CD4-positive, alpha-beta T cell treated with Interleukin-6 for 4 hours (primary cell): ENCODE results near the gene APOL4.
"Not testable (repeated sequence)": the region's sequence is repeated elsewhere in the genome, so short reads cannot be mapped to it uniquely, and the experiment has no call there.

Source experiments
- DNase-seq: peaks from one replicate; pipeline ENCODE4 v3.0.0-alpha.2; 2020; ENCODE audit warnings: mixed read lengths

The APOL4 gene, protein sequence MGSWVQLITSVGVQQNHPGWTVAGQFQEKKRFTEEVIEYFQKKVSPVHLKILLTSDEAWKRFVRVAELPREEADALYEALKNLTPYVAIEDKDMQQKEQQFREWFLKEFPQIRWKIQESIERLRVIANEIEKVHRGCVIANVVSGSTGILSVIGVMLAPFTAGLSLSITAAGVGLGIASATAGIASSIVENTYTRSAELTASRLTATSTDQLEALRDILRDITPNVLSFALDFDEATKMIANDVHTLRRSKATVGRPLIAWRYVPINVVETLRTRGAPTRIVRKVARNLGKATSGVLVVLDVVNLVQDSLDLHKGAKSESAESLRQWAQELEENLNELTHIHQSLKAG

DNA sequence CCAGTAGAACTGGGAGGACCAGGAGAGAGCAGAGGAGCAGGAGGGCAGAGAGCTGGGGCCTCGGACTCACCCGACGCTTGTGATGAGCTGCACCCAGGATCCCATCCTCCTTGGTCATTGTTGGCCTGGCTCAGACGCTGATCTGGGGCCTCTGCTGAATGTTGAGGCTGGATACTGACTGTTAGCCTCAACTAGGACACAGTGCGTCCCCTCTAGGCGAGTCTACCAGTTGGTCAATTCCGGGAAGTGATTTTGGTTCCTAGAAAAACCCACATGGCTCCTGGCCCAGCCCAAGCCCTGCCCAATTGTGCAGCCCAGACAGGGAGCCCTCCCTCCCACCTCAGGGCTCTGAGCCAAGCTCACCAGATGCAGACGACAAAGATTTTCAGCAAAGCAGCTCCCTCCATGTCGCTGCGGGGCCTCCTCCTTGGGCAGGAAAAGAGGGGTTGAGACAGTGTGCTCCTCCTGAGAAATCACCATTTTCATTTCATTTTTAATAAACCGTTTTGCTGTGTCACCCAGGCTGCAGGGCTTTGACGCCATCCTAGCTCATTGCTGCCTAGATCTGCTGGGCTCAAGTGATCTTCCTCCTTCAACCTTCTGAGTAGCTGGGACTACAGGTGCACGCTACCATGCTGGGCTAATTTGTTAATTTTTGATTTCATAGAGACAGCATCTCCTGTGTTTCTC is at the start of gene APOL4:
APOL4 (minus strand) TSS at position 180 of the 690 bp plus-strand sequence; CDS start at position 105, 75 bp downstream.
- DNase-seq = no peak

DNA sequence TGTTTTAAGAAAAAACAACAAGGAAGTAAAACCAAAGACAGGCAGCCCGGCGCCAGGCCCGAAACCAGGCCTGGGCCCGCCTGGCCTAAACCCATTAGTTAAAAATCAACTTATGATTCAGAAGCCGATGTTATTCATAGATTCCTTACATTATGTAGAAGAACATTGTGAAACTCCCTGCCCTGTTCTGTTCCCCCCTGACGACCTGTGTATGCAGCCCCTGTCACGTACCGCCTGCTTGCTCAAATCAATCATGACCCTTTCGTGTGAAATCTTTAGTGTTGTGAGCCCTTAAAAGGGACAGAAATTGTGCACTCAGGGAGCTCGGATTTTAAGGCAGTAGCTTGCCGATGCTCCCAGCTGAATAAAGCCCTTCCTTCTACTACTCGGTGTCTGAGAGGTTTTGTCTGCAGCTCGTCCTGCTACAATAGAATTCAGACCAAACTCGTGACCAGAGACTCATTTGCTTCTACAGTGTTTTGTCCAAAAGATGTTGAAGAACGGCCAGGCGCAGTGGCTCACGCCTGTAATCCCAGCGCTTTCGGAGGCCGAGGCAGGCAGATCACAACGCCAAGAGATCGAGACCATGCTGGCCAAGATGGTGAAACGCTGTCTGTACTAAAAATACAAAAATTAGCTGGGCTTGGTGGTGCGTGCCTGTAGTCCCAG is 48.8 kb upstream of the APOL4 start:
- DNase-seq = not testable (repeated sequence)

DNA sequence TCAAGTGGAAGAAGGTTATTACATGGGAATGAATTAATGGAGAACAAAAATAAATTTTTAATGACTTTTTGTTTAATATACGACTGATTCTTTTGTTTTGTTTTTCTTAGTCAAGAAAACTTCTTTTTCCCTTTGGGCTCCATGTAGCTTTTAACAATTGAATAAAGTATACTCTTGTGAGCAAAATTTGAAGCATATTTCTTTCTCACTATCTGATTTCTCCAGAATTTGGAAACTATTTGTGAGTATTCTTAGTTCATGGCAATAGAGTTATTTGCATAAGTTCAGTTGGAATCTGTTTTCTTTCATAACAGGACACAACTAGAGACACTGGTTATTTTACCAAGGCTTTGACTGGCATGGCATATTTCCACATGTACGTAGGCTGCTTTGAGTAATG is 47.6 kb upstream of the APOL4 start:
- DNase-seq = no peak

DNA sequence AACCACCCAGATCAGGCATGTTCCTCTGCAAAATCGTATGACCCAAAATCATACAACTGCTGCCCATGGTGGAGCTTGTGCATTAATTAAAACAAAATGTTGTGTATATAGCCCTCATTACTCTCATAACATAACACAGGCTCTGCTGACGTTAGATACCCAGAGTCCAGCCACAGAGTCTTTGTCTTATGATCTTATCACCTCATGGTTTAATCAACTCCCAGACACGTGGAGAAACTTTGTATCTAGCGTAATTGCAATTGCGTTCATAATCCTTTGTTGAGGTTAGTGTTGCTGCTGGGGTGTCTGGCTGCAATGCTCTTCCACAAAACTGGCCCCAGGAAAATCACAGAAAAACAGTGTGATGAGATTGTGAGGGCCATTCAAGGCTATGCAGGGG is 46.3 kb upstream of the APOL4 start:
- DNase-seq = no peak

DNA sequence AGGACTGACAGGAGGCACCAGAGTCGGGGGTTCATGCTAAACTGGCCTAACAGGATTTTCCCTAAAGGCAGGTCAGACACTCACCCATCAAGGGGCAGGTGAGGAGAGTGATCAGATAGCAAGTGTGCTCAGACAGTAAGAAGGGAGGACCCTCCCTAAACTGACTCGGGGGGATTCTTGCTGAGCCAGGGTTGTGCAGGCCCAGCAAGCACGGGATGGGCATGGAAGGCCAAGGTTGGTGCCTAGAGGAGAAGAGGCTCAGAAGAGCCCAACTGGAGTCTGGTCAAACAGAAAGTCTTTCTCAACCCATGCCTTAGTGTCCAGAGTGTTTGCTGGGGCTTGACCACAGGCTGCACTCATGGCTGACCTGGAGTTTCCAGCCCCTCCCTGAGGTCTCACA is 45.1 kb upstream of the APOL4 start:
- DNase-seq = no peak

DNA sequence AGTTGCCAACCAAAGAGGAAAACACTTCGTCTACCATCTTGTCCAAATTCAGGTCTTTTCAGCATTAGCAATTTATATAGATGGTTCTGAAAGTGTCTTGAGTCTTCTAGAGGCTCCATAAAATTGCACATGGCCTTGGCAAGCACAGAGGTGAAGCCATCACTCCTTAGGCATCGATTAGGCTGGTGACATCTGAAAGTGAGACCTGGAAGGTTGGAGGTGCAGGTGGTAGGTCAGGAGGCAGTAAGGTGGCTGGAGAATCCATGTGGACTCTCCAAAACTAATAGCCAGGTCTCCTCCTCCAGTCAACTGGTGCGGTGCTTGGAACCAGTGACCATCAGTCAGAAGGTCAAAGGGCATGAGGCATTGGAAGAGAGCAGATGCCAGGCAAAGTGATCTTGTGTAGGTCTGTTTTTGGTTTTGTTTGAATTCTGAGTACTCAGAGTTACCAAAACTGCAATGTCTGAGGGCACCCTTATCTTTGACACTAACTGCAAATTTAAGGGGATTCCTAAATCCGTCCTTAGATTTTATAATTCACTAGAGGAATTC is 44.3 kb upstream of the APOL4 start:
- no peak for DNase-seq

DNA sequence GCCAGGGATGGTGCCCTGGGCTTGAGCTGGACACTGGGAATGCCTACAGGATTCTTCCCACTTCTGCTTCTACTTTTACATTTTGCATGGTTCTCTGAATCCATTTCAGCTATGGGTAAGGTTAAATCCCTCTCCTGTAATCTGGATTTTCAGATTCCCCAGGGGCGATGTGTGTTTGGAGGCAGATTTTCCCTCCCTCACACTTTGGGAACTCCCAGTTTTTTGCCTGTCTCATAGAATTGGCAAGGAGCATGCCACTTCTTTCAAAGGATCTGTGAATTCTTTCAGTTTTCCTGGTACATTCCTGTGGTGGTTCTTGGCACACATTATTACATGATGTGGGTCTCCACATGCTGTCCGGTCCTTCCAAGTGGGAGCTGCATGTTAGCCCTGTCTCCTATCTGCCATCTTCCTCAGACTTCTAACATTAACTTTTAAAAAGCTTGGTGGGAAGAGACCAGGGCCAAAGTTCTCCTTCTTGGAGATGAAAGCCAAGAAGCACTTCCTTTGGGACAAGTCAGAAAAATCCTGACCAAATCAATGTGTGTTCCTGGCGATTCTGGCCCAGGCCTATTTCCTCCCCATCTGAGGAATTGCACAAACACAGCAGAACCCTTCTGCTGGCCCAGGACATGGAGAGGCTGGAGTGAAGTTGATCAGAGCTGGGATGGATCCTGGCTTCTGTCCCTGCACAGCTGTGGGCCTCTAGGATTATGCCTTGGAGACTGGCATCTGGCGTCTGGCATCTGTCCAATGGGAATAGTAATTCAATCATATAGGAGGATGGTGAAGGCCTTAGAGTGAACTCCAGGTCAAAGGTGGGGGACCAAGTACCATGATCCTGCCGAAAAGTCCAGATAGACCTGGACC is 43.1 kb upstream of the APOL4 start:
- no peak for DNase-seq

DNA sequence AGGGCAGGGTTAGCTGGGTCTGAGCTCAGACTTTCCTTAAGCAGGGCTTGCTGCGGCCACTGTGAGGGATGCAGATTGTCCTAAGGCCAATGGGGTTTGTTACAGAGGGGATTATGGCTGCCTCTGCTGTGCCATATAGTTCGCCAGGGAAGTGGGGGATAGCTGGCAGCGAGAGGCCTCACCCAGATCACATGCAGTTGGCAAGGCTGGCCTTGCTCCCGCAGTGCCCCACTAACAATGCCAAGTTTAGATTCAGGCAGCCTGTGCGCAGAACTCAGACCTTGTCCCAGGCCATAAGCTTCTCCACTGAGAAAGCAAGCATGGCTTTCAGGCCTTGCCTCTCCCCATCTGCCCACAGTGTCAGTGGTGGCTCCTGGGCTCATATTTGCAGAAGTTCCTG is 42.4 kb upstream of the APOL4 start:
- DNase-seq = no peak

DNA sequence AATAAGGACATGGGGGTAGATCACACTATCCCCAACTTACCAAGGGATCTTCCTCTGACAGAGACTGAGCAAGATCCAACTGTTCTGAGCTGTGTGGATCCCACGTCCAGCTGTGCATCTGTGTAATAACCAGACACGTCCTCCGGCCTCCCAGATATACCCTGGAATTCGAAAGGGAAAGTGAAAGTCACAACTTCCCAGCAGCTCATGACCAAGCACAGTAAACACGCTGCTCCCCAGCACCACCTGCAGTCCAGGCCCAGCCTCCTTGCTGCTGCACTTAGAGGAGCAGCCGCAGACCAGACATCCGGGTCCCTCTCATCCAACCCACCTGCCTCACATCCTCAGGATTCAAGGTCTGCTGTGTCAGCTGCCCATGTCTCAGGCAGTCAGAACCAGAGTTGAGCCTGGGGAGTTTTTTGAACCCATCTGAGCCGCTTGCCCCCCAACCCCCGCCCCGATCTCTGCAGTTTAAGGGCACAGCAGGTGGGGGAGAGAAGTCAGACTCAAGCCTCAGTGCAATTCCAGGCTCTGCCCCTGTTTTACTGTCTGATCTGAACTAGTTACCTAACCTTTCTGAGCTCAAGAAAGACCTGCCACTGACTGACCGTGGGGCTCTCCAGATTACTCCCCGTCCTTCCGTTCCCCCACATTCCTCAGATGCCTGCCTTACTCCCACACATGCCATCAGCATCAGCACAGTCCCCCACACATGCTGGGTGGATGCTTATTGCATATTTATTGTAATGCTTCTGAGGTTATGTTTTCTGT is 38.0 kb upstream of the APOL4 start, which contains the start of gene APOL2:
APOL2 (minus strand) TSS at position 127 of the 771 bp plus-strand sequence. CDS start 6,365 bp downstream, outside the sequence.
- peak; percentile 88 for DNase-seq

DNA sequence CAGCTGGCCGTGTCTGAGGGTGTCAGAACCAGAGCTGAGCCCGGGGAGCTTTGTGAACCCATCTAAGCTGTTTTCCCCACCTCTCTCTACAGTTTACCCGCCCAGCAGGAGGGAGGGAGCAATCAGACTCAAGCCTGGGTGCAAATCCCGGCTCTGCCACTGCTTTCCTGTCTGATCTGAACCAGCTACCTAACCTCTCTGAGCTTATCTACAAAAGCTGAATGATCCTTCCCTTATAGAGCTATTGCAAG is 37.5 kb upstream of the APOL4 start:
- DNase-seq = peak; percentile 27

DNA sequence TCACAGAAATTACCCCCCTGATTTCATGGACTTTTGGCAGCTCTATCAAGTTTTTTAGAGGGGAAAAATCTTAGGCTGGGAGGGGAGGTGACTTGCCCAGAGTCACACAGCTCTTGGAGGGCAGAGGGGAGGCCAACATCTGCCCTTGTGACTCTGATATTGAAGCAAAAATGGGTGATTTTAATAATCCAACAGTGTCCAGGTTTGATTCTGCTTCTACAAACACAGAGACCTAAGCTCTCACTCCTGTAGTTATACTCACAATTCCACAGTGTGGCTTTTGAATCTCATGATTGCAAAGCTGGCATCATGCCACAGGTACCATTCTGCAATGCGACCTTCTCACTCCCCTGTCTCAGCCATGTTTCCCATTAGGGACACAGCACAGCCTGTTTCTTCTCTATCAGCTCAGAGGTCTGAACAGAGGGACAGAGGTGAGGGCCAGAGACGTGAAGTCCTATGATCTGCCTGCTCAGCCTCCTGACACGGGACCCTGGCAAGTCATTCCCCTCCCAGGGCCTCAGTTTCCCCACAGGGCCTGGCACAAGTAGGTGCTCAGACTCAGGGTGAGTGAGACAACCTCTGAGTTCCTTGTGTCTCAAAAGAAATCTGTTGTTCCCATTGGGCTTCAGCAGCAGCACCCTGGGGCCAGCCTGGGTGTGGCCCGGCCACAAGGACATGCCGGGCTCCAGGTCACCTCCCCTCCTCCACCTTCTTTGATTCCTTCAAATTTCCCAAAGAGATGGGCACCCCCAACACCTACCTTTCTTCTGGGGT is 37.0 kb upstream of the APOL4 start:
- DNase-seq = peak; percentile 28

DNA sequence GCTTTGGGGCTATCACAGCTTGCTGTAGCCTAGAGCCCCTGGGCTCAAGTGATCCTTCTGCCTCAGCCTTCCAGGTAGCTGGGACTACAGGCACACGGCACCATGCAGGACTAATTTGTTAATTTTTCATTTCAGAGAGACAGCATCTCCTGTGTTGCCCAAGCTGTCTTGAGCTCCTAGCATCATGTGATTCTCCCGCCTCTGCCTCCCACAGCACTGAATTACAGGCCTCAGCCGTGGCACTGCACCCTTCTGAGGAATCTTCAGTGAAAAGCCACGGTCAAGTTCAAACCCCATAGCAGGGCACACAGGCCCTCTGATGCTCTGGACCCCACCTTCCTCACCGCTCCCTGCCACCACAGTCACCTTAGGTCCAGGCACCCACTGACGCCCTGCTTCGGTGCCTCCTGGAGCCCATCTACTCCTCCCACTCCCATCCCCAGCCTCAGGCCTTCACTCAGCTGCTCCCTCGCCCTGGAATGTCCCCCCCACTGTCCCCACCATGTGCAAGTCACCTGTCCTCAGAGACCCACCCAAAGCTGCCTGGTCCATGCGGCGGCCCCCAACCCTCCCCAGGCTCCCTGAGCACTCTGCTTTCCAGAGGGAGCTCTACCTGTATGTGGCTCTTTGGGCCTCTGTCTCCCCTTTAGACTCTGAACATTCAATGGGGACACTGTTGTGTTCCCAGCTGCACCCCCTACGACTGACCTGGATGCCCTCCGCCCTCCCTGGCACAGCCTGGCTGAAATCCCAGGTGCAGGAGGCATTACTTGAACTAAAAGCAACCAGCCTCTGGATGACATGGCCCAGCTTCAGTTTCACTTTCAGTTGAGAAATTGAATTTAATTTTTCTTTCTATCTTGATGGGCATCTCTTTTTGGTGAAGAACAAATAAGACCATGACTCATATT is 36.1 kb upstream of the APOL4 start:
- peak; percentile 32 for DNase-seq

DNA sequence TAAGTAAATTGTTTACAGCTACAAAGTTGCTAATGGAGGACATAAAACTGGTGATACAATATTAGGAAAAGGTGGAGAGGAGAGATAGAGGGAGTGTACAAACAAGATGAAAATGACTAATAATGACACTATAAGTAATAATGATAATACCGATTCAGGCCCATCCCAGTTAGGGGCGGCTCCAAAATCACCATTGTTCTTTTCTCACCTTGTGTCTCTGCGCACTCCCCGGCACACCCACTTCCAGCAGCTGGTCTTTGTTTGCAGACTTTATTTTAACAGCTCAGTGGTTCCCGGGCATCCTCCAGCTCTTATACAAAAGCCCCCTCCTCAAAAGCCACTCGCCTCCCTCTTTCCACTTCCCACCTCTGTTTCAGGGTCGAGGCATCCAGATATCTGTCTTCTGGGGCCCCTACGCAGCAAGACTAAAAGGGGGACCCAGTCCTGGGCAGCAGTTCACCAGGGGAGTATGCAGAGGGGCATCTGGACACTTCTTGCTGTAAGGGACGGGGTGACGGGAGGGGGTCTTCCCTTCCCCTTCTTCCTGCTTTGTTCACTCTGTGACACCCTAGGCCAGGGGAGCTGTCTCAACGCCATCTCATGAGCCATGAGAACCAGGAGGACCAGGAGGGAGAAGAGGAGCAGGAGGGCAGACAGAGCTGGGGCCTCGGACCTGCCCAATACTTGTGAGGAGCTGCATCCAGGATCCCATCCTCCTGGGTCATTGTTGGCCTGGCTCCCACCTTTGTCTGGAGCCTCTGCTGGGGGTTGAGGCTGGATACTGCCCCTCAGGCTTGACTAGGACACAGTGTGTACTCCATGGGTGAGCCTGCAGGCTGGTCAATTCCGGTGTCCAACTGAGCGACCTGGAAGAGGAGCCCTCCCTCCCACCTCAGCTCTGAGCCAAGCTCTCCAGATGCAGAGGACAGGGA is 35.0 kb upstream of the APOL4 start:
- no peak for DNase-seq

DNA sequence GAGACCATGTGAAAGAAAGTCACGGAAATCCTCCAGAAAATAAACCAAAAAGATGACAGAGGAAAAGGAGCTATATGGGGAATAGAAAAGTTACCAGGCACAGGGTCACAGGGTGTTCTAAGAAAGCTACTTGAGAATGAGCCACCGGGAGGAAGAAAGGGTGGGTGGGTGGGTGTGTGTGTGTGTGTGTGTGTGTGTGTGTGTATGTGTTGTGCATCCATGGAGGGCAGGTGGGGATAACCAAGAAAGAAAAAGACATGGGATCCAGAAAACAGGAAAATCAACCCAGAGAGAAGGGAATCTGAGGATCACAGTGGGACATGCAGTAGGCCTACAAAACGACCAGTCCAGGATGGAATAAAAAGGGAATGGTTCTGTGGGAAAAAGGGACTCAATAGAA is 34.0 kb upstream of the APOL4 start:
- DNase-seq = no peak

DNA sequence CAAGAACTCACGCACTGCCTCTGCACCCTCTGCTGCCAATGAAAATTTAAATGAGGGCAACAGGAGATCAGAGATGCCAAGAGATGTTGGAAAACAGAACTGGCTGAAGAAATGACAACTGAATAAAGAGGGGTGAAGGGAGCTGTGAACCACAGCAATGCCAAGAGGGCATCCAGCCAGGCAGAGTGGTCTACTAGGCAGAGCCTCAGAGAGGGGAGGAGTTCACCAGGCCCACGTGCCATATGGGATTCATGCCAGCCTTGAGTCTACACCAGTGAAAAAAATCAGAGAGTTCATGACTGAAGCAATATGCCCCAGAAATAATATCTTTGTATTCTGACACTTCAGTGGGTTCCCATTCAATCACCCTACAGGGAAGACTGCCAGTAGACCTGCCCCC is 33.3 kb upstream of the APOL4 start:
- DNase-seq = no peak

DNA sequence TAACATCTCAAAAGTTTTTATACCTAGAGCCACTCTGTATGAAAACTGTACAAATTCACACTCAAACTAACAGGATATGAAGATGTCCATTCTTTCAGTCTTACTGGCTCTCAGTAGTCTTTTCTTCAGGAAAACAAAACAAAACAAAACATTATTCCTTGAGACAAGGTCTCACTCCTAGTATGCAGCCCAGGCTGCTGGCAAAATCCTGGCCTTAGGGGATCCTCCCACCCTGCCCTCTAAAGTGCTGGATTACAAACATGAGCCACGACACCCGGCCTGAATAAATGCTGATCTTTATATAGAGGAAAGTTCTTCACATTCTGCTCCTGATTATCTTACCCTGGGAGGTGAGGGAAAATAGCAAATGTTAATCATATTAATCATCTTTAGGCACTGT is 32.6 kb upstream of the APOL4 start:
- DNase-seq = no peak

DNA sequence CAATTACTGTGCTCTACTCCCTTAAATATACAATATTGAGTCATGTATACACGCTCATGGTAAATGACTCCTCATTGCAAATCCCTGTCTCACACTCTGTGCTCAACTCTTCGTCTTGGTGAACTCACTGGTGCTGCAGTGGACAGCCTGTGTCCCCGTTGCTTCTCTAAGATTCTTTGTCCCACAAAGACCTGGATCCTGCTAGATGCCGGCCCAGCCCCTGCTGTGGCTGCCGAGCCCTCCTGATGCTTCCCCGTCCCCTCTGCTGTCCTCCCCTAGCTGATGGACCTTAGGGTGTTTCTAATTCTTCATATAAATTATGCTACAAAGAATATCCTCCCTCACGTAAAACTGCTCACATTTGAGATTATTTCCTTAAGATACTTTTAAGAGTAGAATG is 32.2 kb upstream of the APOL4 start:
- no peak for DNase-seq

DNA sequence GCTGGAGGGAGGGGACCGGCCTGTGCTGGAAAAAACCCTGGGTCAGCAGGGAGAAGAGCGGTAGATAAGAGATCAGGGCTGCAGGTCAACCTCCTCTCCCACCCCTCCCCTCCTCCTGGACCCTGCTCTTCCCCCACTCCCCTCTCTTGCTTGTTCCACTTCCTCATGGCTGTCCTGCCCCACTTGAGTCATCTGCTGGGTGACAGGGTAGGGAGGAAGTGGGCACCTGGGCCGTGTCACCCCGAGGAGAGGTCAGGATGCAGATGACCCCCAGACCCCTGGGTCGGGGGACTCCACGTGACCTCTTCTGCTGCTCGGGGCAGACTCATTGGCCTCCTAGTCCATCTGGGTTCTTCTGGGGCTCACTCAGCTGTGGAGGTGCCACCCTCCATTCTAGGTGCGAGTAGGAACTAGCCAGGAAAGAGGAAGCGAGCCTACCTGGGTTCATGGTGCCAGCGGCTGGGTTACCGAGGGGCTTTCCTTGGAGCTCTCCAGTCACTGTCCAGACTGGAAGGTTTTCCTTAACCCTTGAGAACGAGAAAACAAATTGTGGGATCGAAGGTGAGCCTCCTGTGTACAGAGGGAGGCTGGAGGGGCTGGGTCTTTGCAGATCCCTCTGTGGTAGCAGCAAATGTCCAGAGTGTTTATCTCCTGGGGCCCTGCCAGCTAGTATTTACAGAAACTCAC is 31.2 kb upstream of the APOL4 start:
- DNase-seq = no peak
